Loucy (cell line): ENCODE data around the gene ULBP1.

Source experiments
- H2AFZ ChIP-seq: fragments of 200-600 bp; sonication (generic); 2 replicates; pipeline ENCODE4 v1.6.0; 2016; ENCODE audit warnings: antibody characterized with exemption, mild to moderate bottlenecking, low read length, moderate library complexity
- H3F3A ChIP-seq: fragments of 200-600 bp; 2 replicates; pipeline ENCODE4 v1.6.0; 2016; ENCODE audit warnings: antibody characterized with exemption, low read depth, mild to moderate bottlenecking
- H3K27me3 ChIP-seq: fragments of 200-600 bp; sonication (generic); 2 replicates; pipeline ENCODE4 v1.6.1; 2014; ENCODE audit warnings: low read length, mild to moderate bottlenecking; ENCODE audit not compliant: insufficient read depth, poor library complexity, severe bottlenecking
- H3K36me3 ChIP-seq: fragments of 200-600 bp; sonication (generic); 2 replicates; pipeline ENCODE4 v1.6.1; 2016; ENCODE audit warnings: low read length; ENCODE audit not compliant: insufficient read depth
- H3K4me1 ChIP-seq: fragments of 200-600 bp; sonication (generic); 2 replicates; pipeline ENCODE4 v1.5.1; 2014; ENCODE audit warnings: low read length, mild to moderate bottlenecking; ENCODE audit not compliant: insufficient read depth, poor library complexity, severe bottlenecking
- H3K4me2 ChIP-seq: fragments of 200-600 bp; sonication (generic); 2 replicates; pipeline ENCODE4 v1.6.0; 2014; ENCODE audit warnings: antibody characterized with exemption, low read length, low read depth, mild to moderate bottlenecking; ENCODE audit not compliant: poor library complexity, severe bottlenecking
- H3K4me3 ChIP-seq: fragments of 200-600 bp; sonication (generic); 2 replicates; pipeline ENCODE4 v1.5.1; 2014; ENCODE audit warnings: low read length, mild to moderate bottlenecking, mixed read lengths; ENCODE audit not compliant: poor library complexity, severe bottlenecking
- H3K79me2 ChIP-seq: fragments of 200-600 bp; sonication (generic); 2 replicates; pipeline ENCODE4 v1.6.1; 2014; ENCODE audit warnings: low read length; ENCODE audit not compliant: insufficient read depth
- H3K9ac ChIP-seq: fragments of 200-600 bp; sonication (generic); 2 replicates; pipeline ENCODE4 v1.6.0; 2014; ENCODE audit warnings: mild to moderate bottlenecking, low read depth, low read length, moderate library complexity; ENCODE audit not compliant: poor library complexity, severe bottlenecking
- H3K9me2 ChIP-seq: fragments of 200-600 bp; sonication (generic); replicated peaks from 2 replicates; pipeline ENCODE4 v1.6.1; 2016; ENCODE audit warnings: low read depth, low read length, mixed read lengths
- H3K9me3 ChIP-seq: fragments of 200-600 bp; sonication (generic); 2 replicates; pipeline ENCODE4 v1.6.1; 2014; ENCODE audit warnings: mild to moderate bottlenecking, antibody characterized with exemption, low read length, low read depth; ENCODE audit not compliant: insufficient read depth
- H4K20me1 ChIP-seq: fragments of 200-600 bp; sonication (generic); 2 replicates; pipeline ENCODE4 v1.6.0; 2014; ENCODE audit warnings: antibody characterized with exemption, low read length, mild to moderate bottlenecking; ENCODE audit not compliant: insufficient read depth, poor library complexity, severe bottlenecking
- CTCF ChIP-seq: fragments of 200-600 bp; sonication (generic); conservative IDR thresholded peaks from 2 replicates; pipeline ENCODE4 v1.5.1; 2014; ENCODE audit warnings: mild to moderate bottlenecking, antibody characterized with exemption, low read length
- EZH2phosphoT487 ChIP-seq: fragments of 200-600 bp; IDR thresholded peaks from 2 replicates; pipeline ENCODE4 v1.6.1; 2018; ENCODE audit warnings: antibody characterized with exemption, mild to moderate bottlenecking, moderate library complexity, borderline replicate concordance

ULBP1 gene

GRCh38 chr6:149960488-149960887, 3.3 kb upstream of the ULBP1 start:
- H3K4me1 ChIP-seq: peaks cover 3% of the 10 kb centered on the region
- H4K20me1 ChIP-seq: no peaks in the 10 kb centered on the region
- H3K4me3 ChIP-seq: no peak overlapping the region
- no peak overlapping the region for H3K4me2 ChIP-seq
- no peaks in the 10 kb centered on the region for H3K9me3 ChIP-seq
- no peak overlapping the region for H3K9ac ChIP-seq
- H3K36me3 ChIP-seq: no peaks in the 10 kb centered on the region
- H3K79me2 ChIP-seq: no peaks in the 10 kb centered on the region
- H2AFZ ChIP-seq: no peak overlapping the region
- no peaks in the 10 kb centered on the region for H3K27me3 ChIP-seq
- H3F3A ChIP-seq: no peaks in the 10 kb centered on the region
- H3K9me2 ChIP-seq: no peaks in the 10 kb centered on the region
- no peak for TF ChIP-seq EZH2phosphoT487
- no peak for TF ChIP-seq CTCF

GRCh38 chr6:149961728-149962425, 1.9 kb upstream of the ULBP1 start:
- Histone ChIP-seq H3K4me2 (no peak overlapping the region), H2AFZ (peak overlapping the region; percentile 67; the same call in 1 of the 2 replicates), H3K4me3 (no peak overlapping the region), H3K9me2 (no peaks in the 10 kb centered on the region), H3F3A (no peaks in the 10 kb centered on the region), H3K4me1 (peaks cover 3% of the 10 kb centered on the region), H3K79me2 (no peaks in the 10 kb centered on the region), H3K9me3 (no peaks in the 10 kb centered on the region), H4K20me1 (no peaks in the 10 kb centered on the region), H3K27me3 (no peaks in the 10 kb centered on the region), H3K36me3 (no peaks in the 10 kb centered on the region), H3K9ac (no peak overlapping the region)
- peak; percentile 62 for TF ChIP-seq CTCF
- no peak for TF ChIP-seq EZH2phosphoT487

- H3K27me3 ChIP-seq: no peaks in the 10 kb centered on the region
- H2AFZ ChIP-seq: no peak overlapping the region
- no peaks in the 10 kb centered on the region for H3K36me3 ChIP-seq
- no peak for TF ChIP-seq EZH2phosphoT487
- no peak for TF ChIP-seq CTCF
- H3F3A ChIP-seq: no peaks in the 10 kb centered on the region
- peaks cover 3% of the 10 kb centered on the region for H3K4me1 ChIP-seq
- no peaks in the 10 kb centered on the region for H3K9me2 ChIP-seq
- H3K4me2 ChIP-seq: no peak overlapping the region
- H3K9me3 ChIP-seq: no peaks in the 10 kb centered on the region
- no peak overlapping the region for H3K4me3 ChIP-seq
- H3K79me2 ChIP-seq: no peaks in the 10 kb centered on the region
- no peak overlapping the region for H3K9ac ChIP-seq
- H4K20me1 ChIP-seq: no peaks in the 10 kb centered on the region
Observed at GRCh38 chr6:149962461-149963211, 1.1 kb upstream of the ULBP1 start.
